GM12878 (cell line): ENCODE data around the gene FSD1L. TPM values are rescaled to one million over a fixed set of nuclear protein-coding genes. Genes with fewer than 3 reads are reported as not detected.

Experiments used
- polyA plus RNA-seq, 11 experiments: library from polyadenylated mRNA; depleted of rRNA in 4 of 11; unstranded in 6 of 11; stranded (reverse) in 5 of 11; fragments of >200 nt; fragmentation: Nextera tagmentation in 4 of 11; fragmentation: Illumina TruSeq in 1 of 11; extraction: Ambion mirVana in 4 of 11; extraction: Trizol in 1 of 11; gene quantifications; 1 replicate in 1 of 11; 2 replicates in 10 of 11; pipeline versions ENCODE4 v1.2.1 to v1.2.3, GENCODE V29; 2011 to 2016; ENCODE audit warnings: inconsistent platforms in 2 of 11, missing spikeins in 2 of 11, low read depth in 1 of 11
- total RNA-seq, 4 experiments: library from RNA; depleted of rRNA in 3 of 4; stranded (reverse); fragments of >200 nt in 3 of 4; fragmentation: Illumina TruSeq in 1 of 4; extraction: Trizol in 1 of 4; gene quantifications; 2 replicates each; pipeline versions ENCODE4 v1.2.1 to v1.2.3, GENCODE V29; 2013 to 2021

FSD1L gene
- total and polyA plus RNA-seq, 10 of the 15 experiments (the other 5 are each of a cell fraction or from before 2014, with no cell fraction given), result 11.9 to 52.4 (median 17.0) TPM

Other genes starting within 250 kb of the FSD1L start
- 14.4 and 15.4 TPM in 2 replicates for gene SLC44A1, start 203.4 kb upstream of the FSD1L start, total RNA-seq (2014; rRNA removed)
- gene SLC44A1, start 203.4 kb upstream of the FSD1L start, total RNA-seq (2014; rRNA removed; fragmentation: Illumina TruSeq; extraction: Trizol), result 13.4 TPM in 2 replicates
- gene SLC44A1, start 203.4 kb upstream of the FSD1L start, total RNA-seq (2021), result 21.2 and 22.6 TPM in 2 replicates
- 11.5 and 14.5 TPM in 2 replicates for gene SLC44A1, start 203.4 kb upstream of the FSD1L start, polyA plus RNA-seq (2011; rRNA removed)
- gene SLC44A1, start 203.4 kb upstream of the FSD1L start, polyA plus RNA-seq (2014; fragmentation: Illumina TruSeq; extraction: Trizol), result 13.3 and 15.0 TPM in 2 replicates
- 1 to 10 TPM; 5.0 to 5.2 TPM for gene SLC44A1, start 203.4 kb upstream of the FSD1L start, polyA plus RNA-seq (2014; fragmentation: Nextera tagmentation; extraction: Ambion mirVana)
- 9.5 and 11.5 TPM in 2 replicates for gene SLC44A1, start 203.4 kb upstream of the FSD1L start, polyA plus RNA-seq (2014; rRNA removed)
- gene SLC44A1, start 203.4 kb upstream of the FSD1L start, polyA plus RNA-seq (2016; fragmentation: Nextera tagmentation; extraction: Ambion mirVana), result 10 to 100 TPM in 1 of 2 experiments, 1 to 10 TPM in 1; 2.4 to 15.6 TPM
- 9.0 and 9.3 TPM in 2 replicates for gene FKTN, start 110.1 kb downstream of the FSD1L start, total RNA-seq (2014; rRNA removed)
- 15.6 and 18.8 TPM in 2 replicates for gene FKTN, start 110.1 kb downstream of the FSD1L start, total RNA-seq (2014; rRNA removed; fragmentation: Illumina TruSeq; extraction: Trizol)
- gene FKTN, start 110.1 kb downstream of the FSD1L start, total RNA-seq (2021), result 9.6 and 11.9 TPM in 2 replicates
- 11.6 and 22.0 TPM in 2 replicates for gene FKTN, start 110.1 kb downstream of the FSD1L start, polyA plus RNA-seq (2011; rRNA removed)
- 12.7 and 15.9 TPM in 2 replicates for gene FKTN, start 110.1 kb downstream of the FSD1L start, polyA plus RNA-seq (2014; fragmentation: Illumina TruSeq; extraction: Trizol)
- gene FKTN, start 110.1 kb downstream of the FSD1L start, polyA plus RNA-seq (2014; fragmentation: Nextera tagmentation; extraction: Ambion mirVana), result 1 to 10 TPM; 3.6 to 5.5 TPM
- 5.7 and 6.7 TPM in 2 replicates for gene FKTN, start 110.1 kb downstream of the FSD1L start, polyA plus RNA-seq (2014; rRNA removed)
- gene FKTN, start 110.1 kb downstream of the FSD1L start, polyA plus RNA-seq (2016; fragmentation: Nextera tagmentation; extraction: Ambion mirVana), result 10 to 100 TPM in 1 of 2 experiments, 1 to 10 TPM in 1; 9.6 to 11.6 TPM
- 0.17 and 0.27 TPM in 2 replicates for gene TAL2, start 214.4 kb downstream of the FSD1L start, total RNA-seq (2014; rRNA removed)
- gene TAL2, start 214.4 kb downstream of the FSD1L start, total RNA-seq (2014; rRNA removed; fragmentation: Illumina TruSeq; extraction: Trizol), result 0.36 and 0.41 TPM in 2 replicates
- gene TAL2, start 214.4 kb downstream of the FSD1L start, total RNA-seq (2021), result 0.46 TPM in 1 of 2 replicates, not detected in the other
- gene TAL2, start 214.4 kb downstream of the FSD1L start, polyA plus RNA-seq (2011; rRNA removed), result 0.34 TPM in 1 of 2 replicates, not detected in the other
- gene TAL2, start 214.4 kb downstream of the FSD1L start, polyA plus RNA-seq (2014; fragmentation: Illumina TruSeq; extraction: Trizol), result 0.51 TPM in 1 of 2 replicates, not detected in the other
- gene TAL2, start 214.4 kb downstream of the FSD1L start, polyA plus RNA-seq (2014; fragmentation: Nextera tagmentation; extraction: Ambion mirVana), result under 1 TPM; 0.16 to 0.34 TPM
- 0.56 TPM in 1 of 2 replicates, not detected in the other for gene TAL2, start 214.4 kb downstream of the FSD1L start, polyA plus RNA-seq (2014; rRNA removed)
- under 1 TPM; 0.20 to 0.44 TPM for gene TAL2, start 214.4 kb downstream of the FSD1L start, polyA plus RNA-seq (2016; fragmentation: Nextera tagmentation; extraction: Ambion mirVana)
- 9.5 and 14.2 TPM in 2 replicates for gene TMEM38B, start 246.5 kb downstream of the FSD1L start, total RNA-seq (2014; rRNA removed)
- gene TMEM38B, start 246.5 kb downstream of the FSD1L start, total RNA-seq (2014; rRNA removed; fragmentation: Illumina TruSeq; extraction: Trizol), result 9.3 TPM in 2 replicates
- gene TMEM38B, start 246.5 kb downstream of the FSD1L start, total RNA-seq (2021), result 14.9 and 18.3 TPM in 2 replicates
- gene TMEM38B, start 246.5 kb downstream of the FSD1L start, polyA plus RNA-seq (2011; rRNA removed), result 17.6 and 25.2 TPM in 2 replicates
- 6.7 and 8.4 TPM in 2 replicates for gene TMEM38B, start 246.5 kb downstream of the FSD1L start, polyA plus RNA-seq (2014; fragmentation: Illumina TruSeq; extraction: Trizol)
- 10 to 100 TPM in 1 of 2 experiments, 1 to 10 TPM in 1; 9.9 to 15.4 TPM for gene TMEM38B, start 246.5 kb downstream of the FSD1L start, polyA plus RNA-seq (2014; fragmentation: Nextera tagmentation; extraction: Ambion mirVana)
- 7.3 and 10.6 TPM in 2 replicates for gene TMEM38B, start 246.5 kb downstream of the FSD1L start, polyA plus RNA-seq (2014; rRNA removed)
- 10 to 100 TPM; 14.7 to 22.5 TPM for gene TMEM38B, start 246.5 kb downstream of the FSD1L start, polyA plus RNA-seq (2016; fragmentation: Nextera tagmentation; extraction: Ambion mirVana)